Measurements from ENCODE around the gene CERS3.

CERS3 gene

DNA sequence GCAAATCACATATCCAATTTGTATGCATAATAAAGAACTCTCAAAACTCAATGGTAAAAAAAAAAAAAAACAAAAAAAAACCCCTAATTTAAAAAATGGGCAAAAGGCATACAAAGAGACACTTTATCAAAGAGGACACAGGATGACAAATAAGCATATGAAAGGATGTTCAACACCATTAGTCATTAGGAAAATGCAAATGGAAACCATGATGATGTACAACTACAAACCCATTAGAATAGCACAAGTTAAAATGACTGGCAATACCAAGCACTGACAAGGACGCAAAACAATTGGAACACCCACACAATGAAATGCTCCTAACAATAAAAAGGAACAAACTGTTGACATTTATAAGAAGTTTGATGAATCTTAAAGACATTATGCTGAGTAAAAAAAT, 123.6 kb downstream of the CERS3 start:
- H4K20me1 ChIP-seq = no peaks in the 10 kb centered on the region
- no peaks in the 10 kb centered on the region for H3K36me3 ChIP-seq
- no peak overlapping the region for H3K27ac ChIP-seq
- no peak for TF ChIP-seq Cebpa-rat (IDR thresholded peaks at IDR 0.05)
- no peak overlapping the region for H3K4me3 ChIP-seq
- H3K27me3 ChIP-seq = no peaks in the 10 kb centered on the region
- H3K9me3 ChIP-seq = peaks cover 14% of the 10 kb centered on the region
- peaks cover 16% of the 10 kb centered on the region for H3K4me1 ChIP-seq
- H3K9ac ChIP-seq = no peak overlapping the region
- H3K4me2 ChIP-seq = no peak overlapping the region

- Histone ChIP-seq H3K9ac (no peak overlapping the region), H3K4me1 (peaks cover 23% of the 10 kb centered on the region), H3K36me3 (no peaks in the 10 kb centered on the region), H3K27ac (no peak overlapping the region), H4K20me1 (no peaks in the 10 kb centered on the region), H3K27me3 (no peaks in the 10 kb centered on the region), H3K4me2 (peak overlapping the region; percentile 69), H3K4me3 (no peak overlapping the region), H3K9me3 (0 out of 2 replicates have a peak, but pooled peaks cover under 1% of the 10 kb centered on the region)
- no peak for TF ChIP-seq Cebpa-rat (IDR thresholded peaks at IDR 0.05)
Measured at GRCh38 chr15:100400996-100401395, 127.8 kb downstream of the CERS3 start.

- no peaks in the 10 kb centered on the region for H3K9me3 ChIP-seq
- no peak overlapping the region for H3K9ac ChIP-seq
- no peaks in the 10 kb centered on the region for H4K20me1 ChIP-seq
- H3K4me3 ChIP-seq = no peak overlapping the region
- no peak overlapping the region for H3K4me2 ChIP-seq
- H3K36me3 ChIP-seq = no peaks in the 10 kb centered on the region
- no peak overlapping the region for H3K27ac ChIP-seq
- peaks cover 4% of the 10 kb centered on the region for H3K4me1 ChIP-seq
- H3K27me3 ChIP-seq = no peaks in the 10 kb centered on the region
- TF ChIP-seq Cebpa-rat (IDR thresholded peaks at IDR 0.05) = no peak
Measured at GRCh38 chr15:100394736-100395440, 133.9 kb downstream of the CERS3 start.

DNA sequence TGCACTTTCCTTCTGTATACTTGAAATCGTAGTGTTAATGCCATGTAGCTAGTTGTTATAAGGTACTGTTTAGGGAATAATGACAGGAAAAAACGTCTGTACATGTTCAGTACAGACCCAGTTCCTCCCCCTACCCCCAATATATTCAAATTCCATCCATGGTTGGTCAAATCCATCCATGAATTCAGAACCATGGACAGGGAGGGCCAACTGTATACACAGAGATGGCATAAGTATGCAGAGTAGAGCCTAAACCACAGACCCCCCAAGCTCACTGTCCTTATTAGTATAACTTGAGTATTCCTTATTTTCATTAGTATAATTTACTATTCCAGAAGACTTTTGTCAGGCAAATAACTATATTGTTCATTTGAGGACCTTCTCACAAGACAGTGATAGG, 135.7 kb downstream of the CERS3 start:
- Histone ChIP-seq H4K20me1 (no peaks in the 10 kb centered on the region), H3K4me3 (no peak overlapping the region), H3K9ac (no peak overlapping the region), H3K4me1 (no peaks in the 10 kb centered on the region), H3K36me3 (no peaks in the 10 kb centered on the region), H3K4me2 (no peak overlapping the region), H3K27ac (no peak overlapping the region), H3K9me3 (peaks cover 7% of the 10 kb centered on the region), H3K27me3 (no peaks in the 10 kb centered on the region)
- no peak for TF ChIP-seq Cebpa-rat (IDR thresholded peaks at IDR 0.05)

GRCh38 chr15:100385300-100386050, 143.3 kb downstream of the CERS3 start:
- Histone ChIP-seq H3K36me3 (no peaks in the 10 kb centered on the region), H3K27ac (no peak overlapping the region), H3K4me2 (no peak overlapping the region), H4K20me1 (no peaks in the 10 kb centered on the region), H3K9ac (no peak overlapping the region), H3K9me3 (peaks cover 78% of the 10 kb centered on the region), H3K4me1 (no peaks in the 10 kb centered on the region), H3K27me3 (no peaks in the 10 kb centered on the region), H3K4me3 (no peak overlapping the region)
- no peak for TF ChIP-seq Cebpa-rat (IDR thresholded peaks at IDR 0.05)

- no peak for TF ChIP-seq Cebpa-rat (IDR thresholded peaks at IDR 0.05)
- Histone ChIP-seq H3K9me3 (peaks cover 90% of the 10 kb centered on the region), H3K27ac (no peak overlapping the region), H3K9ac (no peak overlapping the region), H4K20me1 (no peaks in the 10 kb centered on the region), H3K4me2 (no peak overlapping the region), H3K27me3 (no peaks in the 10 kb centered on the region), H3K4me3 (no peak overlapping the region), H3K36me3 (no peaks in the 10 kb centered on the region), H3K4me1 (no peaks in the 10 kb centered on the region)
Measured at GRCh38 chr15:100384108-100384410, 144.7 kb downstream of the CERS3 start.

- Histone ChIP-seq H3K36me3 (no peaks in the 10 kb centered on the region), H3K27me3 (no peaks in the 10 kb centered on the region), H3K4me2 (no peak overlapping the region)
Measured at GRCh38 chr15:100383302-100384107, 145.2 kb downstream of the CERS3 start.

GRCh38 chr15:100373942-100374341, 154.8 kb downstream of the CERS3 start:
- Histone ChIP-seq H3K4me1 (no peaks in the 10 kb centered on the region), H3K27me3 (no peaks in the 10 kb centered on the region), H3K9me3 (peaks cover 44% of the 10 kb centered on the region), H3K9ac (no peak overlapping the region), H4K20me1 (no peaks in the 10 kb centered on the region), H3K4me3 (no peak overlapping the region), H3K36me3 (no peaks in the 10 kb centered on the region), H3K27ac (no peak overlapping the region), H3K4me2 (no peak overlapping the region)
- no peak for TF ChIP-seq Cebpa-rat (IDR thresholded peaks at IDR 0.05)

More at GRCh38 chr15:100383302-100384107, 145.2 kb downstream of the CERS3 start:
- H3K4me1 ChIP-seq = no peaks in the 10 kb centered on the region
- TF ChIP-seq Cebpa-rat (IDR thresholded peaks at IDR 0.05) = no peak
- peaks cover 91% of the 10 kb centered on the region for H3K9me3 ChIP-seq
- H3K27ac ChIP-seq = no peak overlapping the region
- no peak overlapping the region for H3K9ac ChIP-seq
- no peaks in the 10 kb centered on the region for H4K20me1 ChIP-seq
- no peak overlapping the region for H3K4me3 ChIP-seq

DNA sequence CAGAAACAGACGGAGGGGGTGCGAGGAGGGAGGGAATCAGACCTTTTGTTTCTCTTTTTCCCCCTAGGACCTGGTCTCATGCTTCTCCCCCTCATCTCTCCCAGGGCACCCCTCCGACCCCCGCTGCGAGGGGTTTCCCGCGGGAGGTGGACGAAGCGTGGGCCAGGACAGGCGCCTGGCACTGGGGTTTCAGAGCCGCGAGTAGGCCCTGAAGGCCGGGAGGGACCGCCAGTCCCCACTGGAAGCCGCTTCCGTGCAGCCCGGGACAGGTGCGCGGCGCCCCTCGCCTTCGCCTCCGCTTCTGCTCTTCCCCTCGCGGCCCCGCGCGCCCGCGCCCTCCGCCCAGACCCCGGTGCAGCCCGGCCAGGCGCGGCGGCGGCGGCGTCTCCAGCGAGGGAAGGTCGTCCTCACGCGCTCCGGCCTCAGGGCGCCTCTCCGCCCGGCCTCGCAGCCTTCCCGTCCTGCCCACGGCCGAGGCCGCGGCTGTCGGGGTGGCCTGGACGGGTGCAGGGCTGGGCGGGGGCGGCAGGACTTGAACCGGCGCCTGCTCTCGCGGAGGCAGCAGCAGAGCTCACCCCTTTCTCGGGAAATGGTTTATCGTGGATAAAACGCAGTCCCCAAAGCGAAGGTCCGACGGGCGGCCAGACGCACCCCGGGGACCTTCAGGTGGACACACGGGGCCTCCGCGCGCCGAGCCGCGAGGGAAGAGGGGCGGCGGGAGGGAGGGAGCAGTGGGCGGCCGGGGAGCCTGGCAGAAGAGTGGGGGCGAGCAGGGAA, 155.4 kb downstream of the CERS3 start:
- TF ChIP-seq Cebpa-rat (IDR thresholded peaks at IDR 0.05) = no peak
- Histone ChIP-seq H3K9ac (no peak overlapping the region), H4K20me1 (no peaks in the 10 kb centered on the region), H3K27ac (no peak overlapping the region), H3K4me3 (no peak overlapping the region), H3K9me3 (peaks cover 41% of the 10 kb centered on the region), H3K4me2 (no peak overlapping the region), H3K36me3 (no peaks in the 10 kb centered on the region), H3K4me1 (no peaks in the 10 kb centered on the region), H3K27me3 (no peaks in the 10 kb centered on the region)
